GM12878 (cell line): ENCODE data around the gene CCNG1. TPM values are rescaled to one million over a fixed set of nuclear protein-coding genes. Genes with fewer than 3 reads are reported as not detected.

Source experiments
- BMI1 ChIP-seq: fragments of 450-650 bp; IDR thresholded peaks from 2 replicates; pipeline ENCODE4 v1.6.1; 2016; ENCODE audit warnings: mild to moderate bottlenecking, moderate library complexity, borderline replicate concordance
- BRCA1 ChIP-seq: IDR thresholded peaks from 2 replicates; pipeline ENCODE4 v1.6.1; 2011; ENCODE audit warnings: low read depth, low read length, improper control_type of control experiment
- EGR1 ChIP-seq, 2 experiments: IDR thresholded peaks; 1 replicate in 1 of 2; 2 replicates in 1 of 2; pipeline ENCODE4 v1.6.1; 2011 to 2012; ENCODE audit warnings: low read depth in 2 of 2, low read length in 2 of 2, borderline replicate concordance in 1 of 2, mild to moderate bottlenecking in 1 of 2, moderate library complexity in 1 of 2
- ESRRA ChIP-seq: IDR thresholded peaks from 2 replicates; pipeline ENCODE4 v1.6.1; 2012; ENCODE audit warnings: mild to moderate bottlenecking, low read length, improper control_type of control experiment
- EZH2 ChIP-seq: IDR thresholded peaks from 2 replicates; pipeline ENCODE4 v1.6.1; 2012; ENCODE audit warnings: low read depth, mild to moderate bottlenecking, control low read depth, inconsistent platforms, low read length, borderline replicate concordance; ENCODE audit not compliant: control insufficient read depth
- GATAD2B ChIP-seq: fragments of 450-650 bp; conservative IDR thresholded peaks from 2 replicates; pipeline ENCODE4 v1.6.1; 2017; ENCODE audit warnings: low read depth, mild to moderate bottlenecking, moderate library complexity
- HDAC2 ChIP-seq: fragments of 200-600 bp; sonication (generic); IDR thresholded peaks from 2 replicates; pipeline ENCODE4 v1.6.1; 2017
- MAX ChIP-seq: IDR thresholded peaks from 2 replicates; pipeline ENCODE4 v1.6.1; 2012; ENCODE audit warnings: low read depth, low read length, improper control_type of control experiment
- MEF2A ChIP-seq: IDR thresholded peaks from 2 replicates; pipeline ENCODE4 v1.6.1; 2011; ENCODE audit warnings: low read depth, mild to moderate bottlenecking, low read length, moderate library complexity; ENCODE audit not compliant: insufficient read depth
- MYC ChIP-seq: IDR thresholded peaks from 2 replicates; pipeline ENCODE4 v1.6.1; 2011; ENCODE audit warnings: mild to moderate bottlenecking, low read length, moderate library complexity, inconsistent platforms; ENCODE audit not compliant: insufficient read depth, insufficient replicate concordance, insufficient read length, severe bottlenecking
- NFYA ChIP-seq: IDR thresholded peaks from 2 replicates; pipeline ENCODE4 v1.6.1; 2011; ENCODE audit warnings: low read depth, mild to moderate bottlenecking, low read length, improper control_type of control experiment, borderline replicate concordance
- PRDM15 ChIP-seq: fragments of 450-650 bp; formaldehyde crosslinking; IDR thresholded peaks from 2 replicates; pipeline ENCODE4 v1.4.0; 2020; ENCODE audit warnings: mild to moderate bottlenecking, moderate library complexity
- SIX5 ChIP-seq: IDR thresholded peaks from 2 replicates; pipeline ENCODE4 v1.6.1; 2011; ENCODE audit warnings: mild to moderate bottlenecking, low read depth, low read length, moderate library complexity; ENCODE audit not compliant: severe bottlenecking
- SPI1 ChIP-seq: IDR thresholded peaks from 2 replicates; pipeline ENCODE4 v1.6.1; 2011; ENCODE audit warnings: low read depth, mild to moderate bottlenecking, low read length, moderate library complexity, borderline replicate concordance; ENCODE audit not compliant: insufficient read depth
- SREBF1 ChIP-seq: IDR thresholded peaks from 2 replicates; pipeline ENCODE4 v1.6.1; 2012; ENCODE audit warnings: mild to moderate bottlenecking, low read length
- ZBTB40 ChIP-seq: fragments of 450-650 bp; IDR thresholded peaks from 2 replicates; pipeline ENCODE4 v1.6.1; 2016; ENCODE audit warnings: mild to moderate bottlenecking, moderate library complexity, borderline replicate concordance
- ZNF207 ChIP-seq: fragments of 450-650 bp; IDR thresholded peaks from 2 replicates; pipeline ENCODE4 v1.6.1; 2014; ENCODE audit warnings: antibody characterized with exemption, mild to moderate bottlenecking, borderline replicate concordance
- polyA plus RNA-seq, 11 experiments: library from polyadenylated mRNA; depleted of rRNA in 4 of 11; unstranded in 6 of 11; stranded (reverse) in 5 of 11; fragments of >200 nt; fragmentation: Nextera tagmentation in 4 of 11; fragmentation: Illumina TruSeq in 1 of 11; extraction: Ambion mirVana in 4 of 11; extraction: Trizol in 1 of 11; gene quantifications; 1 replicate in 1 of 11; 2 replicates in 10 of 11; pipeline versions ENCODE4 v1.2.1 to v1.2.3, GENCODE V29; 2011 to 2016; ENCODE audit warnings: inconsistent platforms in 2 of 11, missing spikeins in 2 of 11, low read depth in 1 of 11
- total RNA-seq, 4 experiments: library from RNA; depleted of rRNA in 3 of 4; stranded (reverse); fragments of >200 nt in 3 of 4; fragmentation: Illumina TruSeq in 1 of 4; extraction: Trizol in 1 of 4; gene quantifications; 2 replicates each; pipeline versions ENCODE4 v1.2.1 to v1.2.3, GENCODE V29; 2013 to 2021

Gene CCNG1
- total and polyA plus RNA-seq, 10 of the 15 experiments (the other 5 are each of a cell fraction or from before 2014, with no cell fraction given): 90.1 to 274 (median 200) TPM

GRCh38 chr5:163459819-163460561, 22.6 kb downstream of the CCNG1 start, which contains the start of gene NUDCD2 (continued):
- TF ChIP-seq SIX5 (no peak), MAX (peak; percentile 31; the same call in 1 of the 2 replicates), SREBF1 (no peak), SPI1 (no peak), BRCA1 (no peak), NFYA (no peak), MEF2A (no peak), ESRRA (no peak), GATAD2B (peak; percentile 87), EGR1 (IDR thresholded peaks at IDR 0.05; ENCODE audit: borderline replicate concordance in 1 of 2, low read depth in 2 of 2, low read length in 2 of 2) (no peak; a peak in 1 of 3 replicates), MYC (peak; percentile 81), ZBTB40 (no peak), HDAC2 (no peak), EZH2 (no peak), ZNF207 (peak; percentile 93; the same call in 1 of the 2 replicates), PRDM15 (CRISPR knock-in tag) (no peak), BMI1 (no peak)
